H1 (cell line): Measurements from ENCODE around the gene ZNF316. TPM values are rescaled to one million over a fixed set of nuclear protein-coding genes. Genes with fewer than 3 reads are reported as not detected.

Source experiments
- BRCA1 ChIP-seq: IDR thresholded peaks from 2 replicates; pipeline ENCODE4 v1.6.1; 2012; ENCODE audit warnings: low read depth, low read length, improper control_type of control experiment
- CHD2 ChIP-seq: IDR thresholded peaks from 2 replicates; pipeline ENCODE4 v1.6.1; 2012; ENCODE audit warnings: low read length, improper control_type of control experiment
- EP300 ChIP-seq, 2 experiments: IDR thresholded peaks; 1 replicate in 1 of 2; 2 replicates in 1 of 2; pipeline ENCODE4 v1.6.1; 2011 to 2012; ENCODE audit warnings: low read depth in 2 of 2, low read length in 2 of 2, mild to moderate bottlenecking in 2 of 2, borderline replicate concordance in 1 of 2, inconsistent platforms in 1 of 2, moderate library complexity in 1 of 2
- EZH2 ChIP-seq: fragments of 200-600 bp; sonication (generic); IDR thresholded peaks from 2 replicates; pipeline ENCODE4 v1.7.1; 2012; ENCODE audit warnings: low read depth, mild to moderate bottlenecking, moderate library complexity, low read length, inconsistent platforms; ENCODE audit not compliant: severe bottlenecking
- FOSL1 ChIP-seq: IDR thresholded peaks from 2 replicates; pipeline ENCODE4 v1.6.1; 2011; ENCODE audit warnings: mild to moderate bottlenecking, low read depth, low read length, moderate library complexity; ENCODE audit not compliant: insufficient read depth
- RAD21 ChIP-seq, 2 experiments: IDR thresholded peaks in 1 of 2; conservative IDR thresholded peaks in 1 of 2; 2 replicates each; pipeline ENCODE4 v1.6.1; 2011; ENCODE audit warnings: low read depth in 2 of 2, low read length in 2 of 2, improper control_type of control experiment in 1 of 2, inconsistent platforms in 1 of 2, mild to moderate bottlenecking in 1 of 2, moderate library complexity in 1 of 2
- RFX5 ChIP-seq: IDR thresholded peaks from 2 replicates; pipeline ENCODE4 v1.6.1; 2011; ENCODE audit warnings: low read depth, low read length, improper control_type of control experiment, borderline replicate concordance
- SIRT6 ChIP-seq: IDR thresholded peaks from one replicate; pipeline ENCODE4 v1.7.1; 2012; ENCODE audit warnings: low read length, inconsistent platforms
- TEAD4 ChIP-seq: IDR thresholded peaks from 2 replicates; pipeline ENCODE4 v1.6.1; 2012; ENCODE audit warnings: low read depth, low read length, inconsistent platforms, mixed read lengths
- polyA plus RNA-seq, 7 experiments: library from polyadenylated mRNA; depleted of rRNA in 3 of 7; stranded (reverse) in 5 of 7; unstranded in 2 of 7; fragments of >200 nt in 5 of 7; fragments of 200-250 nt in 2 of 7; gene quantifications; 1 replicate in 5 of 7; 2 replicates in 1 of 7; 4 replicates in 1 of 7; pipeline versions ENCODE4 v1.2.1 to v1.2.3, GENCODE V29; 2011 to 2013; ENCODE audit warnings: missing spikeins in 2 of 7, mixed read lengths in 2 of 7
- total RNA-seq: library from RNA; stranded (reverse); fragmentation: NEBNext Ultra II Directional; extraction: Animal tissue kit (Norgen Biotek cat#: 25700); gene quantifications from 2 replicates; pipeline ENCODE4 v1.2.1, GENCODE V29; 2021
- TF ChIP-seq, protein P1 (sequence below): fragments of 300-600 bp; sonication (generic); IDR thresholded peaks from 2 replicates; pipeline ENCODE4 v1.7.1; 2012; ENCODE audit warnings: low read length, moderate library complexity, mild to moderate bottlenecking, inconsistent platforms; ENCODE audit not compliant: insufficient replicate concordance

The ZNF316 gene
- total and polyA plus RNA-seq, 2 of the 8 experiments (the other 6 are each of a cell fraction or from before 2014, with no cell fraction given): 3.6 to 13.7 TPM

DNA sequence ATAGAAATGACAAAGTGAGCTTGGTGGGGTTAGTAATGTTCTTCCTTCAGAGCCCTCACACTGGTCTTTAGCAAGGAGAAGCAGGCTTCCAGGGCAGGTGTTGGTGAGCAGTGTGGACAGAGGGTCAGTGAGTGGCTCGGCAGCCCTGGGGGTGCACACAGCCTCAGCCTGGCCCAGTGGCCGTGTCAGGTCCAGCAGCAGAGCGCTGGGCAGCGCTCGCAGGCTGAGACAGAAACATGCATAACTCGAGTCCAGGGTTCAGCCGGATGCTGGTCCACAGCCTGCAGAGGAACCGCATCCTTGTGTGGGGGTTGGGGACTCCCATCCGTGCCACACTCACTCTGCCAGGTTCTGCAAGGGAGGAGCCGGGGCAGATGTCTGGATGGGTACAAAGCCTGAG is 32.7 kb upstream of the ZNF316 start (continued):
- TF ChIP-seq, protein P1, sequence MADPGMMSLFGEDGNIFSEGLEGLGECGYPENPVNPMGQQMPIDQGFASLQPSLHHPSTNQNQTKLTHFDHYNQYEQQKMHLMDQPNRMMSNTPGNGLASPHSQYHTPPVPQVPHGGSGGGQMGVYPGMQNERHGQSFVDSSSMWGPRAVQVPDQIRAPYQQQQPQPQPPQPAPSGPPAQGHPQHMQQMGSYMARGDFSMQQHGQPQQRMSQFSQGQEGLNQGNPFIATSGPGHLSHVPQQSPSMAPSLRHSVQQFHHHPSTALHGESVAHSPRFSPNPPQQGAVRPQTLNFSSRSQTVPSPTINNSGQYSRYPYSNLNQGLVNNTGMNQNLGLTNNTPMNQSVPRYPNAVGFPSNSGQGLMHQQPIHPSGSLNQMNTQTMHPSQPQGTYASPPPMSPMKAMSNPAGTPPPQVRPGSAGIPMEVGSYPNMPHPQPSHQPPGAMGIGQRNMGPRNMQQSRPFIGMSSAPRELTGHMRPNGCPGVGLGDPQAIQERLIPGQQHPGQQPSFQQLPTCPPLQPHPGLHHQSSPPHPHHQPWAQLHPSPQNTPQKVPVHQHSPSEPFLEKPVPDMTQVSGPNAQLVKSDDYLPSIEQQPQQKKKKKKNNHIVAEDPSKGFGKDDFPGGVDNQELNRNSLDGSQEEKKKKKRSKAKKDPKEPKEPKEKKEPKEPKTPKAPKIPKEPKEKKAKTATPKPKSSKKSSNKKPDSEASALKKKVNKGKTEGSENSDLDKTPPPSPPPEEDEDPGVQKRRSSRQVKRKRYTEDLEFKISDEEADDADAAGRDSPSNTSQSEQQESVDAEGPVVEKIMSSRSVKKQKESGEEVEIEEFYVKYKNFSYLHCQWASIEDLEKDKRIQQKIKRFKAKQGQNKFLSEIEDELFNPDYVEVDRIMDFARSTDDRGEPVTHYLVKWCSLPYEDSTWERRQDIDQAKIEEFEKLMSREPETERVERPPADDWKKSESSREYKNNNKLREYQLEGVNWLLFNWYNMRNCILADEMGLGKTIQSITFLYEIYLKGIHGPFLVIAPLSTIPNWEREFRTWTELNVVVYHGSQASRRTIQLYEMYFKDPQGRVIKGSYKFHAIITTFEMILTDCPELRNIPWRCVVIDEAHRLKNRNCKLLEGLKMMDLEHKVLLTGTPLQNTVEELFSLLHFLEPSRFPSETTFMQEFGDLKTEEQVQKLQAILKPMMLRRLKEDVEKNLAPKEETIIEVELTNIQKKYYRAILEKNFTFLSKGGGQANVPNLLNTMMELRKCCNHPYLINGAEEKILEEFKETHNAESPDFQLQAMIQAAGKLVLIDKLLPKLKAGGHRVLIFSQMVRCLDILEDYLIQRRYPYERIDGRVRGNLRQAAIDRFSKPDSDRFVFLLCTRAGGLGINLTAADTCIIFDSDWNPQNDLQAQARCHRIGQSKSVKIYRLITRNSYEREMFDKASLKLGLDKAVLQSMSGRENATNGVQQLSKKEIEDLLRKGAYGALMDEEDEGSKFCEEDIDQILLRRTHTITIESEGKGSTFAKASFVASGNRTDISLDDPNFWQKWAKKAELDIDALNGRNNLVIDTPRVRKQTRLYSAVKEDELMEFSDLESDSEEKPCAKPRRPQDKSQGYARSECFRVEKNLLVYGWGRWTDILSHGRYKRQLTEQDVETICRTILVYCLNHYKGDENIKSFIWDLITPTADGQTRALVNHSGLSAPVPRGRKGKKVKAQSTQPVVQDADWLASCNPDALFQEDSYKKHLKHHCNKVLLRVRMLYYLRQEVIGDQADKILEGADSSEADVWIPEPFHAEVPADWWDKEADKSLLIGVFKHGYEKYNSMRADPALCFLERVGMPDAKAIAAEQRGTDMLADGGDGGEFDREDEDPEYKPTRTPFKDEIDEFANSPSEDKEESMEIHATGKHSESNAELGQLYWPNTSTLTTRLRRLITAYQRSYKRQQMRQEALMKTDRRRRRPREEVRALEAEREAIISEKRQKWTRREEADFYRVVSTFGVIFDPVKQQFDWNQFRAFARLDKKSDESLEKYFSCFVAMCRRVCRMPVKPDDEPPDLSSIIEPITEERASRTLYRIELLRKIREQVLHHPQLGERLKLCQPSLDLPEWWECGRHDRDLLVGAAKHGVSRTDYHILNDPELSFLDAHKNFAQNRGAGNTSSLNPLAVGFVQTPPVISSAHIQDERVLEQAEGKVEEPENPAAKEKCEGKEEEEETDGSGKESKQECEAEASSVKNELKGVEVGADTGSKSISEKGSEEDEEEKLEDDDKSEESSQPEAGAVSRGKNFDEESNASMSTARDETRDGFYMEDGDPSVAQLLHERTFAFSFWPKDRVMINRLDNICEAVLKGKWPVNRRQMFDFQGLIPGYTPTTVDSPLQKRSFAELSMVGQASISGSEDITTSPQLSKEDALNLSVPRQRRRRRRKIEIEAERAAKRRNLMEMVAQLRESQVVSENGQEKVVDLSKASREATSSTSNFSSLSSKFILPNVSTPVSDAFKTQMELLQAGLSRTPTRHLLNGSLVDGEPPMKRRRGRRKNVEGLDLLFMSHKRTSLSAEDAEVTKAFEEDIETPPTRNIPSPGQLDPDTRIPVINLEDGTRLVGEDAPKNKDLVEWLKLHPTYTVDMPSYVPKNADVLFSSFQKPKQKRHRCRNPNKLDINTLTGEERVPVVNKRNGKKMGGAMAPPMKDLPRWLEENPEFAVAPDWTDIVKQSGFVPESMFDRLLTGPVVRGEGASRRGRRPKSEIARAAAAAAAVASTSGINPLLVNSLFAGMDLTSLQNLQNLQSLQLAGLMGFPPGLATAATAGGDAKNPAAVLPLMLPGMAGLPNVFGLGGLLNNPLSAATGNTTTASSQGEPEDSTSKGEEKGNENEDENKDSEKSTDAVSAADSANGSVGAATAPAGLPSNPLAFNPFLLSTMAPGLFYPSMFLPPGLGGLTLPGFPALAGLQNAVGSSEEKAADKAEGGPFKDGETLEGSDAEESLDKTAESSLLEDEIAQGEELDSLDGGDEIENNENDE: no peak
- TF ChIP-seq SIRT6 (no peak), BRCA1 (no peak), RFX5 (no peak), TEAD4 (no peak), RAD21 (IDR thresholded peaks at IDR 0.05 in 1 of 2, conservative IDR thresholded peaks at IDR 0.05 in 1 of 2; ENCODE audit: low read depth in 2 of 2, low read length in 2 of 2) (no peak), CHD2 (no peak), EP300 (IDR thresholded peaks at IDR 0.05; ENCODE audit: borderline replicate concordance in 1 of 2, low read depth in 2 of 2, low read length in 2 of 2) (no peak), FOSL1 (no peak), EZH2 (no peak)
